Lower leg skin (tissue), 3 donors: ENCODE data around the gene ARHGAP15.

ENCODE experiments used
- POLR2A ChIP-seq, 2 donors: fragments of 450-650 bp; IDR thresholded peaks; one replicate each; pipeline ENCODE4 v1.6.1; 2016 to 2017; ENCODE audit warnings: antibody characterized with exemption in 2 of 2, mild to moderate bottlenecking in 1 of 2, moderate library complexity in 1 of 2
- TF ChIP-seq, protein P1 (sequence below), 3 donors: fragments of 450-650 bp; IDR thresholded peaks; one replicate each; pipeline ENCODE4 v1.5.1; 2016; ENCODE audit warnings: antibody characterized with exemption in 3 of 3, mild to moderate bottlenecking in 3 of 3, moderate library complexity in 2 of 3

DNA sequence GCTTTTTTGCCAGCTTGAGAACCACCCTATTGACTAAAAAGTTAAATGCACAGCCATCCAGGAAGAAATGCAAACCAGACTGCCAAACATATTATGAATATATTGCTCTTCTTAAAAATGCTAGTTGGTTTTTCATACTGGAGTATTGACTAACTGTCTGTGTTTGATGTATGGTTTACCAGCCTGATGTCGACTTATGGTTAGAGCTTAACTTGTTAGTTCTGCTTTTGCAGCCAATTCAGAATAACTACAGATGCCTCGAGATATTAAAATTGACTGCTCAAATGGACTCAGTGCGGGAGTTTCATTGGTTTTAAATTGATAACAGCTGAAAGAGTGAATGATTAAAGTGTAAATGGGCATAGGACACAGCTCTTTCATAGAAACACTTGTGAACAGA, 369.8 kb downstream of the ARHGAP15 start:
- TF ChIP-seq, protein P1, sequence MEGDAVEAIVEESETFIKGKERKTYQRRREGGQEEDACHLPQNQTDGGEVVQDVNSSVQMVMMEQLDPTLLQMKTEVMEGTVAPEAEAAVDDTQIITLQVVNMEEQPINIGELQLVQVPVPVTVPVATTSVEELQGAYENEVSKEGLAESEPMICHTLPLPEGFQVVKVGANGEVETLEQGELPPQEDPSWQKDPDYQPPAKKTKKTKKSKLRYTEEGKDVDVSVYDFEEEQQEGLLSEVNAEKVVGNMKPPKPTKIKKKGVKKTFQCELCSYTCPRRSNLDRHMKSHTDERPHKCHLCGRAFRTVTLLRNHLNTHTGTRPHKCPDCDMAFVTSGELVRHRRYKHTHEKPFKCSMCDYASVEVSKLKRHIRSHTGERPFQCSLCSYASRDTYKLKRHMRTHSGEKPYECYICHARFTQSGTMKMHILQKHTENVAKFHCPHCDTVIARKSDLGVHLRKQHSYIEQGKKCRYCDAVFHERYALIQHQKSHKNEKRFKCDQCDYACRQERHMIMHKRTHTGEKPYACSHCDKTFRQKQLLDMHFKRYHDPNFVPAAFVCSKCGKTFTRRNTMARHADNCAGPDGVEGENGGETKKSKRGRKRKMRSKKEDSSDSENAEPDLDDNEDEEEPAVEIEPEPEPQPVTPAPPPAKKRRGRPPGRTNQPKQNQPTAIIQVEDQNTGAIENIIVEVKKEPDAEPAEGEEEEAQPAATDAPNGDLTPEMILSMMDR (IDR thresholded peaks at IDR 0.05): no peak
- TF ChIP-seq POLR2A (IDR thresholded peaks at IDR 0.05): no peak
